Measurements from ENCODE around the gene COQ4. TPM values are rescaled to one million over a fixed set of nuclear protein-coding genes. Genes with fewer than 3 reads are reported as not detected.

COQ4 gene
- polyA plus RNA-seq, 3 donors from 2014 or later, result 34.1 to 52.3 (median 44.1) TPM

DNA sequence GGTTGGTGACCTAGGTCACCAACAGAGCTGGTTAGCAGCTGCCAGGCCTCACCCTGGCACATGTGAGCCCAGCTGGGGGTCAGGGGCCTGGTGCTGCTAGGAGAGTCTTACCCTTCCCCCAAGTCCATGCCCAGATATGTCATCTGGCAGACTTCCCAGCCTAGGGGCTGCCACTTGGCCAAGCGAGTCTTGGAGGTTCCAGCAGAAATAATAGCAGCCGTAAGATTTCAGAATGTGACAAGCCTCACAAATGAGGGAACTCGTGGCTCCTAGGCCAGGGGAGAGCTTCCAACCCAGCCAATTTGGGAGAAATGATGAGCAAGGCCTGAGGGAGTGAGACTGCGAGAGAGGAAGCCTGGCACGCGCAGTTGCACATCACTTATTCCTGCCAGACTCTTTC lies 59.6 kb downstream of the COQ4 start:
- H3K27ac Mint-ChIP-seq, result no peak overlapping the region
- H3K9me3 Mint-ChIP-seq, result no peaks in the 10 kb centered on the region
- H3K27me3 Mint-ChIP-seq (ENCODE audit: low read depth in 3 of 3), result no peaks in the 10 kb centered on the region
- no peak overlapping the region for H3K4me3 Mint-ChIP-seq
- H3K4me1 Mint-ChIP-seq, result peaks cover 0 to 1% of the 10 kb centered on the region in 2 donors
- H3K36me3 Mint-ChIP-seq, result peaks cover 0 to 3% (median 3%) of the 10 kb centered on the region in 3 donors
- DNase-seq, result no peak

DNA sequence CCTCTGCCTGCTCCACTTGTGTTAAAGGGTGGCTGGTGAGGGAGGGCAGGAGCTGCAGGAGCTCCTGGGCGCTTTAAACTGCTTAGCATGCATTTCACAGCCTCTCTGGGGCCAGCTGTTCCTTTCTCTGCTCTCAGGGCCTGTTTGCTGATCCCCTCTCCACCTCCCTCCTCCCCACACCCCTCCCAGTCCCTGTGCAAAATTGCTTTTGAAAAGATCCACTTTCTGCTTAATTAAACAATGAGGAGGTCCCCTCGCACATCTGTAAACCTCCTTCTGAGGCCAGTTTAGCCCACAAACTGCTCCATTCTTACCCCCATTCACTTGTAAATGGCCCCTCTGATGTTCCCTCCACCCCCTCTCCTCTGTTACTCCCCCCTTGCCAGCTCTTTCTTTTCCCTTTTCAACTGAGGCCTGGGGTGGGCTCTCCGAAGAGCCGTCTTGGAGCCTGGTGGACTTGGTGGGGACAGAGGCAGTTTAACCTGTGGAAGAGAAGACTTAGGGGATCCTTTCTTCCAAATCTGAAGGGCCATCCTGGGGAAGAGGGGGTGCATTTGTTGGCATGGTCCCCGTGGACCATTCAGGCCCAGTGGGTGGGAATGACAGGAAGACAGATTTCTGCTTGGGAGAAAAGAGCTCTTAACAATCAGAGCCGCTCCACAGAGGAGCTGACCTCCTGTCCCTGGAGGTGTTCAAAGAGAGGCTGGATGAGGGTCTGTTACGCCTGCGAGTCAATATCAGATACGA lies 60.5 kb downstream of the COQ4 start:
- Mint-ChIP-seq H3K9me3 (no peaks in the 10 kb centered on the region), H3K36me3 (peaks cover 0 to 3% (median 3%) of the 10 kb centered on the region in 3 donors), H3K4me3 (no peak overlapping the region), H3K27ac (no peak overlapping the region), H3K4me1 (peaks cover 0 to 1% of the 10 kb centered on the region in 2 donors), H3K27me3 (ENCODE audit: low read depth in 3 of 3) (no peaks in the 10 kb centered on the region)
- DNase-seq, result no peak

Other genes starting within 250 kb of the COQ4 start
- gene PTGES2, start 195.1 kb upstream of the COQ4 start, polyA plus RNA-seq, result 10 to 100 TPM; 31.4 to 60.9 (median 56.6) TPM
- under 1 TPM in 2 of 3 donors, not detected in 1; 0.44 to 0.66 TPM for gene LCN2, start 173.4 kb upstream of the COQ4 start, polyA plus RNA-seq
- gene BBLN, start 162.6 kb upstream of the COQ4 start, polyA plus RNA-seq, result 100 to 1,000 TPM; 115 to 194 (median 182) TPM
- gene CIZ1, start 131.3 kb upstream of the COQ4 start, polyA plus RNA-seq, result 10 to 100 TPM in 1 of 3 donors, 1 to 10 TPM in 2; 4.4 to 36.4 (median 9.1) TPM
- gene DNM1, start 119.5 kb upstream of the COQ4 start, polyA plus RNA-seq, result under 1 TPM in 2 of 3 donors, not detected in 1; 0.32 to 0.47 TPM
- 10 to 100 TPM in 1 of 3 donors, 1 to 10 TPM in 2; 4.3 to 11.7 (median 4.9) TPM for gene GOLGA2, start 46.8 kb upstream of the COQ4 start, polyA plus RNA-seq
- 10 to 100 TPM; 20.9 to 23.3 (median 21.5) TPM for gene SWI5, start 46.6 kb upstream of the COQ4 start, polyA plus RNA-seq
- gene TRUB2, start 392 bp upstream of the COQ4 start, polyA plus RNA-seq, result 10 to 100 TPM; 19.9 to 32.0 (median 25.7) TPM
- gene SLC27A4, start 17.7 kb downstream of the COQ4 start, polyA plus RNA-seq, result 10 to 100 TPM in 1 of 3 donors, 1 to 10 TPM in 2; 5.9 to 12.7 (median 7.4) TPM
- gene URM1, start 48.5 kb downstream of the COQ4 start, polyA plus RNA-seq, result 10 to 100 TPM; 52.6 to 70.1 (median 61.5) TPM
- 10 to 100 TPM in 2 of 3 donors, 1 to 10 TPM in 1; 9.1 to 20.7 (median 10.2) TPM for gene CERCAM, start 98.0 kb downstream of the COQ4 start, polyA plus RNA-seq
- gene ODF2, start 133.2 kb downstream of the COQ4 start, polyA plus RNA-seq, result 10 to 100 TPM in 2 of 3 donors, 1 to 10 TPM in 1; 5.6 to 37.2 (median 12.9) TPM
- 10 to 100 TPM; 17.4 to 49.3 (median 22.8) TPM for gene GLE1, start 181.9 kb downstream of the COQ4 start, polyA plus RNA-seq
- gene SPTAN1, start 229.7 kb downstream of the COQ4 start, polyA plus RNA-seq, result 100 to 1,000 TPM in 1 of 3 donors, 10 to 100 TPM in 1, 1 to 10 TPM in 1; 4.8 to 112 (median 25.5) TPM